Osteocyte (in vitro differentiated cells): ENCODE data around the gene MALRD1. TPM values are rescaled to one million over a fixed set of nuclear protein-coding genes. Genes with fewer than 3 reads are reported as not detected.

Experiments
- DNase-seq: peaks from one replicate; pipeline ENCODE4 v3.0.0; 2021; ENCODE audit warnings: mixed read lengths; ENCODE audit not compliant: unreplicated experiment; ENCODE audit errors: extremely low spot score
- H3K27ac Mint-ChIP-seq: one replicate; pipeline ENCODE4 v1.8.0; 2021; ENCODE audit warnings: mild to moderate bottlenecking, mixed read lengths; ENCODE audit not compliant: unreplicated experiment
- H3K27me3 Mint-ChIP-seq: one replicate; pipeline ENCODE4 v1.8.0; 2021; ENCODE audit warnings: mixed read lengths; ENCODE audit not compliant: unreplicated experiment
- H3K36me3 Mint-ChIP-seq: one replicate; pipeline ENCODE4 v1.8.0; 2021; ENCODE audit warnings: mixed read lengths; ENCODE audit not compliant: unreplicated experiment
- H3K4me1 Mint-ChIP-seq: one replicate; pipeline ENCODE4 v1.8.0; 2021; ENCODE audit warnings: mixed read lengths; ENCODE audit not compliant: unreplicated experiment
- H3K4me3 Mint-ChIP-seq: one replicate; pipeline ENCODE4 v1.8.0; 2021; ENCODE audit warnings: mild to moderate bottlenecking, moderate library complexity, mixed read lengths; ENCODE audit not compliant: unreplicated experiment
- H3K9me3 Mint-ChIP-seq: one replicate; pipeline ENCODE4 v1.8.0; 2021; ENCODE audit warnings: mixed read lengths; ENCODE audit not compliant: unreplicated experiment
- total RNA-seq: library from RNA; stranded (reverse); gene quantifications from 2 replicates; pipeline ENCODE4 v1.2.1, GENCODE V29; 2021
- TF ChIP-seq, protein P1 (sequence below): fragments of 200-600 bp; sonication (generic); IDR thresholded peaks from 2 replicates; pipeline ENCODE4 v1.5.0; 2021; ENCODE audit warnings: antibody characterized with exemption, mild to moderate bottlenecking, moderate library complexity

Gene MALRD1
- total RNA-seq, 1 donor from 2014 or later = 0.56 TPM

DNA sequence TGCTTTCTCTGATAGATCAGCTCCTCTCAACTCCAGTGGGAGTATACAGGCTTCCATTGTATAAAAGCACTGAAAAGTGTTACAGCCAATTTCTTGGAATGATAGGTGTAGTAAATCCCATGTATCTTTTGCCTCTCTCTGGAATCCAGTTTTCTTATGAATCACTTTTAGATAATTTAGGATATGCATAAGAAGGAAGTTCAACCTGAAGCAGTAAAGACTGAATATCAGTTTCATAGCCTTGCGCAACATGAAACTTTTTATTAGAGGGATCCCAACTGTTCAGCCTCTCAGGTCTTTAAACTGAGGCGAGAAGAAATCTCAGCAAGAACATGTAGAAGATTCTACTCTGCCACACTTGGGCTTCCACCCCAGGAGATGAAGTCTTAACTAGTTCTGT lies 280.0 kb downstream of the MALRD1 start:
- Mint-ChIP-seq H3K27me3 (no peaks in the 10 kb centered on the region), H3K4me1 (no peaks in the 10 kb centered on the region), H3K9me3 (no peaks in the 10 kb centered on the region), H3K27ac (no peak overlapping the region), H3K36me3 (no peaks in the 10 kb centered on the region), H3K4me3 (no peak overlapping the region)
- no peak for DNase-seq
- TF ChIP-seq, protein P1, sequence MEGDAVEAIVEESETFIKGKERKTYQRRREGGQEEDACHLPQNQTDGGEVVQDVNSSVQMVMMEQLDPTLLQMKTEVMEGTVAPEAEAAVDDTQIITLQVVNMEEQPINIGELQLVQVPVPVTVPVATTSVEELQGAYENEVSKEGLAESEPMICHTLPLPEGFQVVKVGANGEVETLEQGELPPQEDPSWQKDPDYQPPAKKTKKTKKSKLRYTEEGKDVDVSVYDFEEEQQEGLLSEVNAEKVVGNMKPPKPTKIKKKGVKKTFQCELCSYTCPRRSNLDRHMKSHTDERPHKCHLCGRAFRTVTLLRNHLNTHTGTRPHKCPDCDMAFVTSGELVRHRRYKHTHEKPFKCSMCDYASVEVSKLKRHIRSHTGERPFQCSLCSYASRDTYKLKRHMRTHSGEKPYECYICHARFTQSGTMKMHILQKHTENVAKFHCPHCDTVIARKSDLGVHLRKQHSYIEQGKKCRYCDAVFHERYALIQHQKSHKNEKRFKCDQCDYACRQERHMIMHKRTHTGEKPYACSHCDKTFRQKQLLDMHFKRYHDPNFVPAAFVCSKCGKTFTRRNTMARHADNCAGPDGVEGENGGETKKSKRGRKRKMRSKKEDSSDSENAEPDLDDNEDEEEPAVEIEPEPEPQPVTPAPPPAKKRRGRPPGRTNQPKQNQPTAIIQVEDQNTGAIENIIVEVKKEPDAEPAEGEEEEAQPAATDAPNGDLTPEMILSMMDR = no peak

DNA sequence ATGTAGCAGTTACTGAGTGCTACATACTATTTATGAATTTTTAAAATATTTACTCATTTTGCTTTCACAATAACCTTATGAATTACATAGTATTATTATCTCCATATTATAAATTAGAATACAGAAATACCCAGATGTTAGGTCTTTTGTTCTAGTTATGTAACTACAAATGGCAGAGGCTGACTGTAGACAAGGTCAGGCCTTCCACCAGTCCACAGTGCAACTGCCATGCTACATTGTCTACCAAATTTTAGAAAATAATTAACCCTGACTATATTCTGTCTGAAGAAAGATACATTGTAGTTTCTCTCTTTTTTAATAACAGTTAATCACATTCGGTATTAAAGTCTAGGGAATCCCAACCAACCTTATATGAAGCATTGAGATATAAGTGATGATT lies 280.9 kb downstream of the MALRD1 start:
- Mint-ChIP-seq H3K27ac (no peak overlapping the region), H3K27me3 (no peaks in the 10 kb centered on the region)

DNA sequence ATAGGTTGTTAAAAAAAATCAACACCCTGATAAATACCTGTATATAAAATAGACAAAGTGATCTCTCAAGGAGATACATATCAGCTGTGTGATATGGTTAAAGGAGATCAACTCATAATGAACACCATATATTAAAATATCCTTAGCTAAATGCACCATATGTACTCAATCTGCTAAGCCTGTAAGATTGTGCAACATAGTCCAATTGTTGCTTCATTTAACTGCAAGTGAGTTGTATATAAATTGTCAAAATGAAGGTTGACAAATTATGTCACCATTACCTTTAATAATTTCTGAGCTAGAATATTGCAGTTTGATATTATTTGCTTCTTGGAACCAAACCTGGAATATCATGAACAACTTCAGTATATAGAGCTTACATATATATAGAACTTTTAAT lies 283.7 kb downstream of the MALRD1 start:
- DNase-seq = no peak
- no peaks in the 10 kb centered on the region for H3K4me1 Mint-ChIP-seq

More for the DNA sequence above, 280.9 kb downstream of the MALRD1 start:
- H3K4me3 Mint-ChIP-seq = no peak overlapping the region
- no peak for DNase-seq
- H3K9me3 Mint-ChIP-seq = no peaks in the 10 kb centered on the region
- H3K36me3 Mint-ChIP-seq = no peaks in the 10 kb centered on the region
- TF ChIP-seq, protein P1 = no peak
- H3K4me1 Mint-ChIP-seq = no peaks in the 10 kb centered on the region

DNA sequence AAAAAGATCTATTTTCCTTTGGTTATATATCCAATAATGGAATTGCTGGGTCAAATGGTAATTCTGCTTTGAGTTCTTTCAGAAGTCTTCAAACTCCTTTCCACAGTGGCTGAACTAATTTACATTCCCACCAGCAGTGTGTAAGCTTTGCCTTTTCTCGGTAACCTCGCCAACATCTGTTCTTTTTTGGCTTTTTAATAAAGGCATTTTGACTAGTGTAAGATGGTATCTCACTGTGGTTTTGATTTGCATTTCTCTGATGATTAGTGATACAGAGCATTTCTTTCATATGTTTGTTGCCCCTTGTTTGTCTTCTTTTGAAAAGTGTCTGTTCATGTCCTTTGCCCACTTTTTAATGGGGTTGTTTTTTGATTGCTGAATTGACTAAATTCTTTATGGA lies 285.0 kb downstream of the MALRD1 start:
- Mint-ChIP-seq H3K36me3 (no peaks in the 10 kb centered on the region), H3K4me3 (no peak overlapping the region), H3K9me3 (no peaks in the 10 kb centered on the region), H3K4me1 (no peaks in the 10 kb centered on the region), H3K27ac (no peak overlapping the region), H3K27me3 (no peaks in the 10 kb centered on the region)
- DNase-seq = no peak
- TF ChIP-seq, protein P1 = no peak

More for the DNA sequence above, 283.7 kb downstream of the MALRD1 start:
- TF ChIP-seq, protein P1 = no peak
- Mint-ChIP-seq H3K9me3 (no peaks in the 10 kb centered on the region), H3K4me3 (no peak overlapping the region), H3K36me3 (no peaks in the 10 kb centered on the region), H3K27me3 (no peaks in the 10 kb centered on the region), H3K27ac (no peak overlapping the region)

DNA sequence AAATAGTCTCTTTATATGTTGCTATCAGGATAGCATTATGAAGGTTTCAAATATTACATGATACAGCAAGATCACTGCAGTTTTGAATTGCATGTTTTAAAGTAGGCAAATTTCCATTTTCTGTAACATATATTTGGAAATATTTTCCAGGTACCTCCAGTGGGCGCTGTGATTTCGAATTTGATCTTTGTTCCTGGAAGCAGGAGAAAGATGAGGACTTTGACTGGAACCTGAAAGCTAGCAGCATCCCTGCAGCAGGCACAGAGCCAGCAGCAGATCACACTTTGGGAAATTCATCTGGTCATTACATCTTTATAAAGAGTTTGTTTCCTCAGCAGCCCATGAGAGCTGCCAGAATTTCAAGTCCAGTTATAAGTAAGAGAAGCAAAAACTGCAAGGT lies 299.0 kb downstream of the MALRD1 start:
- Mint-ChIP-seq H3K4me1 (no peaks in the 10 kb centered on the region), H3K27ac (no peak overlapping the region), H3K36me3 (no peaks in the 10 kb centered on the region), H3K9me3 (no peaks in the 10 kb centered on the region), H3K27me3 (peaks cover 6% of the 10 kb centered on the region), H3K4me3 (no peak overlapping the region)
- TF ChIP-seq, protein P1 = peak; percentile 35
- no peak for DNase-seq
